ENCODE results near the gene PRKAA2.

GRCh38 chr1:56655991-56656613 is 11.0 kb downstream of the PRKAA2 start:
- TF ChIP-seq ZNF331 (CRISPR knock-in tag; IDR thresholded peaks at IDR 0.05) (no peak), NKX3-1 (CRISPR knock-in tag; IDR thresholded peaks at IDR 0.05) (no peak), CTCF (CRISPR knock-in tag; IDR thresholded peaks at IDR 0.05) (no peak), CBFB (CRISPR knock-in tag; IDR thresholded peaks at IDR 0.05) (no peak), ISL2 (CRISPR knock-in tag; IDR thresholded peaks at IDR 0.05) (no peak), FLYWCH1 (CRISPR knock-in tag; IDR thresholded peaks at IDR 0.05) (no peak), TEAD2 (CRISPR knock-in tag; IDR thresholded peaks at IDR 0.05) (no peak), ZNF138 (CRISPR knock-in tag; IDR thresholded peaks at IDR 0.05; ENCODE audit: low read depth) (no peak), POLR2AphosphoS5 (IDR thresholded peaks at IDR 0.05; ENCODE audit: low read depth, low read length) (no peak), RELA (CRISPR knock-in tag; IDR thresholded peaks at IDR 0.05) (no peak), SP2 (CRISPR knock-in tag; IDR thresholded peaks at IDR 0.05) (no peak), ZBTB3 (CRISPR knock-in tag; IDR thresholded peaks at IDR 0.05; ENCODE audit: borderline replicate concordance, low read depth) (no peak)
- TF ChIP-seq, protein P1, sequence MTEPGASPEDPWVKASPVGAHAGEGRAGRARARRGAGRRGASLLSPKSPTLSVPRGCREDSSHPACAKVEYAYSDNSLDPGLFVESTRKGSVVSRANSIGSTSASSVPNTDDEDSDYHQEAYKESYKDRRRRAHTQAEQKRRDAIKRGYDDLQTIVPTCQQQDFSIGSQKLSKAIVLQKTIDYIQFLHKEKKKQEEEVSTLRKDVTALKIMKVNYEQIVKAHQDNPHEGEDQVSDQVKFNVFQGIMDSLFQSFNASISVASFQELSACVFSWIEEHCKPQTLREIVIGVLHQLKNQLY (CRISPR knock-in tag; IDR thresholded peaks at IDR 0.05) = no peak

Measured in HepG2 (cell line).